IPS DF 4.7 (cell line): Measurements from ENCODE around the gene CD276.

ENCODE experiments used
- DNase-seq: peaks from one replicate; pipeline ENCODE4 v3.0.0-alpha.2; 2013; ENCODE audit warnings: low spot score; ENCODE audit errors: extremely low read depth

The CD276 gene

DNA sequence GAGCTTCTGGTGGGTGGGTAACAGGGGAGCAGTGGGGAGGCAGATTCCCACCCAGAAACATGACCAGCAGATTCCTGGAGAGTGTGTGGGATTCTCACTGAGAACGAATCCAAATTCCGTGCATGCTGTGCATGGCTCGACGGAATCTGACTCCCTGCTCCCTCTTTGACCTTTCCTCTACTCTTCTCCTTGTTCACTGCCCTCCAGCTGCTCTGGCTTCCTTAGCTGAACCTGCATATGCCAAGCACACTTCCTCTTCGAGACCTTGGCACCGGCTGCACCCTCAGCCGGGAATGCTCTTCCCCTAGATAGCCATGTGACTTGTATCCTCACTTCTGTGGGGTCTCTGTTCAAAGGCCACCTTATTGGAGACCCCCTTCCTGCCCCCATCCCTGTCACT, 62.7 kb downstream of the CD276 start:
- DNase-seq: no peak

DNA sequence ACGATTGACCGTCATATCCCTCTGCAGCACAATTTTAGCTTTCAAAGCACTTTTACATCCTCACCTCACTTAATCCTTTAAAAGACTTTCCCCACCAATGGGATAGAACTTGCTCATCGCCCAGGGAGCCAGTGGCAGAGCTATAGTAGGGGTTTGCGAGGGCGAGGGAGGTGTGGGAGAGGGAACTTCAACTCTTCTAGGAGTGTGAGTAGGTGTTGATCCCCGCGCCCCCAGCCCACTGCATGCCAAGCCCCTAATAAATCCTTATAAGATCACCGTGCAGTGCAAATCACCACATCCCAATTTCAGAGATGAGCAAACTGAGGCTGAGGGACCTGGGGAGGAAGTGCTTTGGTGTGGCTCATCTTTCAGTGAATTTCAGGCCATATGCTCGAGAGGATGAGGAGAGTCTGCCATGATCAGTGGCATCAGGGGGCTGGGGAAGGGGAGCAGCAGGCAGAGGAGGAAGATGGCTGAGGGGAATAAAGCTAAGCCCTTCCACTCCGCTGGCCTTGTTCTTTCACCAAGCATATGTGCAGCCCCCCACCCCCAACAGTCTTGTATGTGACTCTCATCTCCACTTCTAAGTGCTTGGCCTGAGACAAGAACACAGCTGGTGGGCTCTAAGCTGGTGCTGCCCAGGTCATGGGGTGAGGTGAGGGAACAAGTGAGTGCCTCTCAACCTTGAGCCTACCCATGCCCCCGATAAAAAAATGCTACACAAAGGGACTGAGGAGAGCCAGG, 63.8 kb downstream of the CD276 start:
- no peak for DNase-seq

DNA sequence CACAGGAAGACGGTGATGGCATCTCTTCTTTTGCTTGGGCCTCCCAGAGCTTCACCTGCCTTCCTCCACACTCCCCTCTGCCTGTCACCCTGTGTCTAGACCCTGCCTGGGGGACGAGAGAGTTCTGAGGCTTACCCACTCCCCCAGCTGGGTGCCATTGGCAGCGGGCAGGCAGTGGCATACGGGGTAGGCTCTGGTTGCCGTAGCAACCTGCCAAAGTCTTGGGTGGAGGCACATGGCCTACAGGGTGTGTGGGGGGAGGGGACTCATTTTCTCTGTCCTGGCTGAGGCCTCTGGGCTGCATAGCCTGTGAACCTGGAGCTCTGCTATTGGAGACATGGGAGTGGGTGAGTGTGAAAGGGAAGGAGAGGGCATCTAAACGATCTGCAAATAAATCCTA, 64.5 kb downstream of the CD276 start:
- no peak for DNase-seq

DNA sequence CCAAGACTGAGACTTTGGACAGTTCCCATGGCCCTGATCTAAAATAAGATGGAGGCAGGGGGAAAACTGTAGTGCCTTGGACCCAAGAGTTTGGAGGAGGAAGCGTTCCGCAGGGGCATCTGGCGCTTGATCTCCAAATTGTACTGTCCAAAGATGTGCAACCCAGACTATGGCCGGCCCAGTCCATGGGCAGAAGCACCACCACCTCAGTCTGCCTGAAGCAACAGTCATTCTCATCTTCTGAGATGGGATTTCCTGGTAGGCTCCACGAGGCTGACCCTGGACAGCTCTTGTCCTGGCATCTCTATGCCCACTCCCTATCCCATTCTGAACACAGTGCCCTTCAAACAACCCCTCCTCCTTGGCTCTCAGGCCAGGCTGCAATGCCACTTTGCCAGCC, 65.3 kb downstream of the CD276 start:
- DNase-seq: no peak

DNA sequence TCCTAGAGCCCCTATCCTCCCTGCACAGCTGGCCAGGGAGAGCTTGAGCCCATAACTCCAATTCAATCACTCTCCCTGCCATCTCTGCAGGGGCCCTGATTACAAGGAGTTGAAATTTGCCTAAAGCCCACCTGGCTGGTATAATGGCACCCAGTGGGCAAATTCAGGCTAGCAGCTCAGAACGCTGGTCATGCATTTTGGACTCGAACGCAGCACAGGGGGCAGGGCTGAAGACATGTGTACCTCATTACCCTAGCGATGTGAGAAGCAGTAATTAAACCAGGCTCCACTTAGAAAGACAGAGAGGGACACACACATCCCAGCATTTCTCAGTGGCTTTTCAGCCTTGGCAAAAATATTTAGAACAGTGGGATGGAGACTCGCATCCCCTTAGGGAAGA, 65.8 kb downstream of the CD276 start:
- no peak for DNase-seq

DNA sequence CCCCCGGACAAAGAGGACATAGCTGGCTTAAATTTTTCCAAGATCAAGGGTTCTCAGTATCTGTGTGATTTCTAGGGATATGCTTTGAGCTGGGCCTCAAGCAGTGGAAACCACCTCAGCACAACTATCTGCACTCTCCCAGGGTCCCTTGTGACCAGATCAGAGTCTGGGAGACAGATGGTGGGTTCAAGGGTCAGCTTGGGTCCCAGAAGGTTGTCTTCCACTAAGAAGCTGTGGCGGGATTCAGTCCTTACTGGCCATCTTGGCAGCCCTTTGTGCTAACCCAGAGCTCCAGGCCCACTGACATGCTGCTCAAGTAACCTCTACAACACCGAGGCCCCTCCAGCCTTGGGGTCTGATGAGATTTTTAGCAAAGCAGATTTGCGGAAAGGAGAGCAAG, 66.3 kb downstream of the CD276 start:
- DNase-seq: no peak

DNA sequence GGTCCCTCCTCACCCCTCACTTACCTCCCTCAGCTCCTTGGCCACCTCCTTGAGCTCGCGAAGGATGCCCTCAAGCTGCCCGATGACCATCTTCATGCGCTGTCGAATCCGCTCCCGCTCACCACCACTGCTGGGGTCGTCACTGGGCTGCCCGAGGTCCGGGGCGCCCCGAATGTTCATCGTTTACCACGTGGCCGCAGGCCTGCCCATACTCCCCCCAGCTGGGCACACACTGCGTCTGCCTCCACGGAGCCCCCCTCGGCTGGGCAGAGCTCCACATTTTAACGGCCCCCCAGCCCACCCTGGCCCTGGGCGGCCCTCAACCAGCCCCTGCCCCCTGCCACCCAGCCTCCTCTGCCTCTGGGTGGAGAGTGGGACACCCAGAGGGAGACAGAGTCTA, 66.8 kb downstream of the CD276 start:
- no peak for DNase-seq

DNA sequence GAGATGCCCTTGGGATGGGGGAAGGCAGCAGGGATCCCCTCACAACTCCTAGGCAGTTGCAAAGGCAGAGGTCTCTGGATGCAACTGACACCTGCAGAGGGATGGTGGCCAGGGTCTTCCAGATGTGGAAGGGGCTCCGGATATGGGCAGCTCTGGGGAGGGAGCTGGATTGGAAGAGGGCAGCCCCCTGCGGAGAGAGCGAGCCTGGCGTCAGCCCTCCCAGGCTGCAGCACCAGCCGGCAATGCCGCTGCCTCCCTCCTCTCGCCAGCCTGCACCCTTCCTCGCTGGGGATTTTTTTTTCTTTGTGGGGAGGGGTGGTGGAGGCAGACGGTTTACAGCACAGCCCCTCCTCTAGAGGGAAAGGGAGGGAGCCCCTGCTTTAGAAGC, 67.3 kb downstream of the CD276 start:
- no peak for DNase-seq

DNA sequence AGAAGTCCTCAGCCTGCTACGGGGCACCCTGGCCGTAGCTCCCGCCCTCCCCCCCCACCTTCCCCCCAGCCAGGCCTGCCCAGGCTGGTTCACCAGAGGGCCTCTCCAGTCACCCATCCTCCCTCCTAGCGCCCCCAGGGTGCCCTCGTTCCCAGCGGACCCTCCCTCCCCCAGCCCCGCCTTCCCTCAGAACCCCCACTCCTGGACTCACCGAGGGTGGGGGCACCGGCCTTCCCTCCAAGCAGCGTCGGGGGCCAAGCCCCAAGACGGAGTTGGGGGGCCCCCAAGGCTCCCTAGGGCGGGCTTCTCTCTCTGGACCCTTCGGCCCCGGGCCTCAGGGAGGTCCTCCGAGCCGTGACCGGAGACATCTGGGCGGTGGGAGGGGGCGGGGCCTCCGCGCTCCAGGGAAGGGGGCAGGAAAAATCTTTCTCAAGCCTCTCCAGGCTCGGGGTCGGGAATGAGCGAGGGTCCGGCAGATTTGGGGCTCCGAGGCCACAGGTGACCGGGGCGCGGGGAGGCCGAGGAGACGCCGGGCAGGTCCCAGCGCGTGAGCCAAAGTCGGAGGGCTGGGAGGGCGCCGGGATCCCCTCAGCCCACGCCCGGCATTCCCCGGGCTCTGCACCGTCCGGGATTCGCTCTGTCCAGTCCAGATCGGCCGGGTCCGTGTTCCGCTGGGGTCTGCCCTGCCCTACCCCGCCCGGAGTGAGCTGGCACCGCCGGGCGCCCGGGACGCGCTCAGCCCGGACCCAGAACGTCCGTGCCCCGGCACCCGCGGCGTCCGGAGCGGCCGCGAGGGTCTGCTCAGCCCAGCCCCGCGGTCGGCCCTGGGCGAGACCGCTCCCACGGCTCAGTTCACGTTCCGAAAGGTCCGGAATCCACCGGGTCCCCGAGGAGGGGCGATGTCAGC, 68.0 kb downstream of the CD276 start:
- no peak for DNase-seq

DNA sequence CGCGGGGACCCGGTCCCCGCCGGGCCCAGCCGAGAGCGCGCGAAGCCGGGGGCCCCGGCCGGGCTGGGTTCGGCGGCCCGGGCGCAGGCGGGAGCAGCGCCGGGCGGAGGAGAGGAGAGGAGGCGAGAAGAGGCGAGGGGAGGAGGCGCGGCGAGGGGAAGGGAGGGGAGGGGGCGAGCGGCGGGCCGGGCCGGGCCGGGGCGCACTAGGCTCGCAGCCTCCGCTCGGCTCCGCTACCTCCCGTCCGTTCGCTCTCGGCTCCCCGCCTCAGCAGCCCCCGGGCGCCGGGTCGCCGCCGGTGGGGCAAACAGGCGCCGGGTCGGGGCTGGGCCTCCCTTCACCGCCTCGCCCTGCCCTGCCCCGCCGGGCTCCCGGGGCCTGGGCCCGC, 68.6 kb downstream of the CD276 start:
- DNase-seq: no peak

DNA sequence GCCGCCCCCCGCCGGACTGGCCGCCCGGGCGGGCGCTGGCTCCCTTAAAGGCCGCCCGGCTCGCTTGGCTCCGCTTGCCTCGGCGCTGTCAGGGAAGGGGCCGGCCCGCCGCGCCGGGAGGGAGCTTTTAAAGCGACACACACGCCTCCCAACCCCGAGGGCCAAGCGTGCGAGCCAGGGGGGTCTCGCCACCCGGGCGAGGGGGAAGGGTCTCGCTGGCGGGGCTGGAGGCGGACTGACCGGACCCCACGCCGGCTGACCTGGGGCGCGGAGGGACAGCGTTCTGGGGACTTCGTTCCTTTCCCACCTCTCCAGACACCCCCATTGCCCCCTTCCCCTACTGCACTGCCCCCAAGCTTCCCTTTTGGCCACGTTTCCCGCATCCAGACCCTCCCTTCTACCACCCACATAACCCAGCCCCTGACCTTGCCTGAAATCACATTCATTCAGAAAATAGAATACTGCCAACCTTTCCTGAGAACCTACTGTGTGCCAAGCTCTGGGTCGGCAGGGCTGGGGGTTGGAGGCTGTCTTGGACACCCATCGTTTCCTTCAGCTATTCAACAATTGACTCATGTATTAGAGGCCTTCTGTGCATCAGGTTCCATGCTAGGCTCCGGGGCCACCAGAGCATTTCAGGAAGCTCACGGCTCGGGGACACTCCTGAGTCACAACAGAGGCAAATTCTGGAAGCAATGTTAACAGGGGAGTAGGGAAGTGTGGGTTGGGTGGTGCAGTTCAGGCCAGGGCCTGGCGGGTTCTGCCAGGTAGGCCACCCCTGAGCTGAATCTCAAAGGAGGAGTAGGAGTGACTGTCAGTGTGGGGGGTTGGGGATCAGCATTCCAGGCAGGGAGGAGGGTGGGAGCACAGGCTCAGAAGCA, 69.3 kb downstream of the CD276 start, which contains the start of gene INSYN1:
Gene INSYN1, minus strand, starts transcription at position 102 of the 881 bp plus-strand sequence. CDS start 2,221 bp downstream, outside the sequence.
- no peak for DNase-seq

DNA sequence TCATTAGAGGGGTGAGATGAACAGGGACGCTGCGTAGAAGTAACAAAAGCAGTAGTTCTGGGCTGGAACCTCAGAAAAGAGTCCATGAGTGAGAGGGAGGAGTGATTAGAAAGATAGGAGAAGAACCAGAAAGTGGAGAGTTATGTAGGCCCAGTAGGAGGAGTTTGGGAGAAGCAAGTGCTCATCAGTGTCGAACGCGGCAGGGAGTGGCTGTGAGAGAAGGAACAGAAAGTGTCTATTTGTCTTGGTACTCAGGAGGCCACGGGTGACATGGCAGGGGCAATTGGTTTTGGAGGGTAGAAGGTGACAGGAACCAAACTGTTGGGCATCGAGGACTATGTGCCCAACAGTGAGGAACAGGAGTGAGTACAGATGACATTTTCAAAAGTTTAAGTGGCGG, 70.3 kb downstream of the CD276 start:
- no peak for DNase-seq

DNA sequence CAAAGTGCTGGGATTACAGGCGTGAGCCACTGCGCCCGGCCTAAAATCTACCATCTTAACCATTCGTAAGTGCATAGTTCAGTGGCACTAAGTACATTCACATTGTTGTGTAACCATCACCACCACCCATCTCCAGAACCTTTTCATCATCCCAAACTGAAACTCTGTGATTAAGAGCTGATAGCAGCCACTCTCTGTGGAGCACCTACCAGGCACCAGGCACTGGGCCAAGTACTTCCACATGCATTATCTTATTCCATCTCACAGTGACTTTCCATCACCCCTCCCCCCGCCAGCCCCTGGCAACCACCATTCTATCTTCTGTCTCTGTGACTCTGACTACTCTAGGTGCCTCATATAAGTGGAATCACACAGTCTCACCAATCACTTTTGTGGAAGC, 71.3 kb downstream of the CD276 start:
- DNase-seq: no peak

DNA sequence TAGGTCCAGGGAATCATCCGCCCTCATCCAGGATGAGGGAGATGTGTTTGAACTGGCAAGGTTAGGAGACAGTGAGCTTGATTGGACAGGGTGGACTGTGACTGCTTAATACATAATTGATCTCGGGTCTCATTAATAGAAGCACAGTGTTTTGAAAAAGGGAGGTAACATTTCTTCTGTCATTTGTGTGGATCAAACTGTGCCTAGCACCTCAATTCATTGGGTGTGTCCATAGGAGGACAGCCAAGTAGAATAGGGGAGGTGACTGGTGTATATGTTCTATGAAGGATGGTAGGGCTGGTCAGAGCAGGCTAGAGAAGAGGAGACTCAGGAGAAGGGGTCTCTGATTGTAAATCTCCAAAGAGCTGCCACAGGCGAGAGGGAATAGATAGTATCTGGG, 71.8 kb downstream of the CD276 start:
- no peak for DNase-seq

DNA sequence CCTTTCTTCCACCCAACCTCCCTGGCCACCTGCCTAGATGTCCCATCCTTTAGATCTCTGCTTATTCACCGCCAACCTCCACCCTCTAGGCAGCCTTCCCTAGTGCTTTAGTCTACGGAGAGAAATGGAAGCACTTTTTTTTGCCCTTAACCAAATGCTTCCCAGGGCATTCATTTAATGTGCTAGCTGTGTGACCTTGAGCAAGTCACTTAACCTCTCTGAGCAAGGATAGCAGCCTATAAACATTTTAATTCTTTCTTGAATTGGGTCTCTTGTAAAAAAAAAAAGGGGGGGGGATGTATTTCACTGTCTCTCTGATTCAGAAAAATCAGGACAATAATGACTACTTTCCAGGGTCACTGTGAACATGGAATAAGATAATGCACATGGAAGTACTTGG, 72.2 kb downstream of the CD276 start:
- DNase-seq: no peak

DNA sequence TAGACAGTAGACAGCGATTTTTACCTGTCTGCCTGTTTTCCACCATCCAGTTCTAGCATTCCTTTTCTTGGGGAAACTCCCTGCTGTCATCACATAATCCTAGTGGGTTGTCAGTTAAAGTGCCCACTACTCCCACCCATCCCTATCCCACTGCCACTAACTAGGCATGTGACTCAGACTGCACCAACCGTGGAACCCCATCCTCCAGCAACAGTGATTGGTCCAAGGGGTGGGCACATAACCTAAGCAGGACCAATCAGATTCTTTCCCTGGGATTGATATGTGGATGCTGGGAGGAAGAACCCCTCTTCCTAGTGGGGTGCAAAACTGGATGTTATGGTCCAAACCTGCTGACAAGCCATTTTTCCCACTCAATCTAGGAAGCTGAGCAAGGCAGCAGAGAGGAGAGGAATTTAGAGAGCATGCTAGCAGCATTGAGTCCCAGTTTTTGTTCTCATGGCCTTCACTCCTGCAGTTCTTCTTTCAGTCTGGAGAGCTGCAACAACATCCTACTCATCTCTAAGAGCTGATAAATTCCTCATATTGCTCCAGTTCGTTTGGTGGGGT, 72.8 kb downstream of the CD276 start:
- DNase-seq: no peak

DNA sequence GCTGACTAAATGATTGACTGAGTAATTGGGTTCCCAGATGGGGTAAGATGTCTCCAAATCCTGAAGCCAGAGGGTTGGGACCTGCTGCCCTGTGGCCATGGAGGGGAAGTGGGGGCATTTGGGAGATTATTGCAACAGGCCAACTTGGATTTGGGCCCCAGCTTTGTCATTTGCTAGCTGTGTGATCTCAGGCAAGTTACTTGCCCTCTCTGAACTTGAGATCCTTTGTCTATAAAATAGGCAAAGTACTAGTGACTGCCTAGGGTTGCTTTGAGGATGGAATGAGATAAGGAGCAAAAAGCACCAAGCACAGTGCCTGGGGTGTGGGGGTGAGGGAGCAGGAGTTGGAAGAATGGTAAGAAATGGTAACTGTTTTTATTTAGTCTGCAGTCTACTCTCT, 73.4 kb downstream of the CD276 start:
- no peak for DNase-seq

DNA sequence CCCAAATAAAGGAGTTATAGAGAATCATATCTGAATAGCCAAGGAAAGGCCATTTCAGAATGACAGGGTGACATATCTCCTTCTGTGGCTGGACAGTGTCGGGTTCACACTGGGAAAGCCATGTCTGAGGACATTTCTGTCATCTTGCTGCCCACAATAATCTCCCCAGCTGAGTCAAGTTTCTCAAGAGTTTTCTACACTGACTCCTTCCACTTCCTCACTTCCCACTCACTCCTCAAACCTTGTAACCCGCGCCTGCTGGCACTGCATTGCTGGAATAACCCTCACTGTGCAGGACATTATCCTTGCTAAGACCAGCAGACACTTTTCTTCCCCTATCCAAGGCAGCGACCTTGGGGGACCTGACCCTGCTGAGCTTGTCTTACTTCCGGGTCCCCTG, 74.3 kb downstream of the CD276 start:
- DNase-seq: no peak

DNA sequence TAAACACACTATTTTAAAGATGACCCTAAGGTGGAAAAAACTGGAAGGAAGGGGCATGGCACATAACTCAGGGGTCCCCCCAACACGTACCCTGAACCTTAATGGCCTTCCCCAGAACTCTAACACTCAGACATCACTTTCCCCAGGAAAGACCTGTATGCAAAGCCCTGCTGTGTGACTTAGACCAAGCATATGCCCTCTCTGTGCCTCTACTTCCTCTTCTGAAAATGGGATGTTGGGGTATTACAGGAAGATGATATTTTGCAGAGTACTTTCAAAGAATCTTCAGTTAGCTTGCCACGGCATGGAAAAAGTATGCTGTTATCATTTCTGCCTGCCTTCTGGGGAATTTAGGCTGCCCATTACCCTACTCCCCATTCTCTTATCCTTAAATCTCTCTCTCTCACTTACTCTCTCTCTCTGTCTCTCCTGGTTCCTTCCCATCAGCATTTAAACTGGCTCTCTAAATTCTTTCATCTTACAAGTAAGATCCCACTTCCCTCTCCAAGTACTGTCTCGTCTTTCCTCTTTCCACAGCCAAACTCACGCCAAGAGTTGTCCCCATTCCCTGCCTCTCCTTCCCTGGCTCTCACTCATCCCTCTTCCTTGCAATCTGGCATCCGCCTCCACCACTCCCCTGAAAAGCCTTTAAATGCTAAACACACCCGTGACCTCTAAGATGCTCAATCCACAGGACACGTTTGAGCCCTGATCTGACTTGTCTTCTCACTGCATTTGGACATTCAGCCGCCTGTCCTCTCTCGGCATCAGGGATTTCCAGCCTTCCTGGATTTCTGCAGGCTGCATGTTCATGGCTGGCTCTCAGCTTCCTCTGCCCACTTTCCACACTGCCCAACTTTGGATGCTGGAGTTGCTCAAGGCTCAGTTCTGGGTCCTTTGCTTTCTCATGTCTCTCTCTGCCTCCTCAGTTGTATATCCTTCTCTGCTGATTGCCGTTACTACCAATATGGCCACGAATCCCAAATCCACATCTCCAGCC, 76.4 kb downstream of the CD276 start:
- no peak for DNase-seq

DNA sequence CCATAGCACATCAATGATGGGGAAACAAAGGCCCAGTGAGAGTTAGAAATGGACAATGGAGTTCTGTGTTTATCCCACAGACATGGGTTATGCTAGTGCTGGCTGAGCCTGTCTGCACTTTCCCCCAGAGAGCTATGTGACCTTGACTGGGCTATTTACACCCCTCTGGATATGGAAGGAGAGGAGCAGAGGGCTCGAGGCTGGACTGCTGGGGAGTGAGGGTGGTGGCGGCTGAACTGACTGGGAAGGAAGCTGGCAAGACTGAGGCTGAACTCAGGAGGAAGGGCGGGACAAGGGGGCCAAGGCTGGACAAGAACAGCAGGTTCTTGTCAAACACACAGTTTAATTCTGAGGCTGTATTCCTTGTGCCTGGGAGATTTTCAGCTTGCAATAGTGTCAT, 79.7 kb downstream of the CD276 start:
- no peak for DNase-seq
